Hepatocyte (in vitro differentiated cells): ENCODE data around the gene NCAM1.

Experiments used
- EZH2 ChIP-seq: fragments of 200-600 bp; sonication (generic); IDR thresholded peaks from 2 replicates; pipeline ENCODE4 v1.6.1; 2016; ENCODE audit warnings: antibody characterized with exemption, mild to moderate bottlenecking, borderline replicate concordance
- EZH2phosphoT487 ChIP-seq: fragments of 200-600 bp; sonication (generic); IDR thresholded peaks from one replicate; pipeline ENCODE4 v1.6.1; 2018; ENCODE audit warnings: antibody characterized with exemption, mild to moderate bottlenecking, low read depth, moderate library complexity; ENCODE audit not compliant: unreplicated experiment, severe bottlenecking
- TF ChIP-seq, protein P1 (sequence below): fragments of 200-600 bp; sonication (generic); IDR thresholded peaks from 2 replicates; pipeline ENCODE4 v1.5.1; 2016; ENCODE audit warnings: antibody characterized with exemption, mild to moderate bottlenecking; ENCODE audit not compliant: poor library complexity

- TF ChIP-seq, protein P1, sequence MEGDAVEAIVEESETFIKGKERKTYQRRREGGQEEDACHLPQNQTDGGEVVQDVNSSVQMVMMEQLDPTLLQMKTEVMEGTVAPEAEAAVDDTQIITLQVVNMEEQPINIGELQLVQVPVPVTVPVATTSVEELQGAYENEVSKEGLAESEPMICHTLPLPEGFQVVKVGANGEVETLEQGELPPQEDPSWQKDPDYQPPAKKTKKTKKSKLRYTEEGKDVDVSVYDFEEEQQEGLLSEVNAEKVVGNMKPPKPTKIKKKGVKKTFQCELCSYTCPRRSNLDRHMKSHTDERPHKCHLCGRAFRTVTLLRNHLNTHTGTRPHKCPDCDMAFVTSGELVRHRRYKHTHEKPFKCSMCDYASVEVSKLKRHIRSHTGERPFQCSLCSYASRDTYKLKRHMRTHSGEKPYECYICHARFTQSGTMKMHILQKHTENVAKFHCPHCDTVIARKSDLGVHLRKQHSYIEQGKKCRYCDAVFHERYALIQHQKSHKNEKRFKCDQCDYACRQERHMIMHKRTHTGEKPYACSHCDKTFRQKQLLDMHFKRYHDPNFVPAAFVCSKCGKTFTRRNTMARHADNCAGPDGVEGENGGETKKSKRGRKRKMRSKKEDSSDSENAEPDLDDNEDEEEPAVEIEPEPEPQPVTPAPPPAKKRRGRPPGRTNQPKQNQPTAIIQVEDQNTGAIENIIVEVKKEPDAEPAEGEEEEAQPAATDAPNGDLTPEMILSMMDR = peak; percentile 15
- TF ChIP-seq EZH2phosphoT487 = no peak
- TF ChIP-seq EZH2 = no peak
Observed at GRCh38 chr11:112958670-112959069, 2.5 kb upstream of the NCAM1 start.
